ENCODE data around the gene DMAP1.

Gene DMAP1

GRCh38 chr1:44251989-44252671 lies 38.9 kb downstream of the DMAP1 start:
- peak overlapping the region; percentile 82 for H3K27ac ChIP-seq
- DNase-seq = peak; percentile 89
- no peak for TF ChIP-seq CTCF (IDR thresholded peaks at IDR 0.05; ENCODE audit: low read depth, low read length)
- peaks cover 7% of the 10 kb centered on the region; the same call in 1 of the 2 replicates for H3K36me3 ChIP-seq
- peak overlapping the region; percentile 4; the same call in 1 of the 2 replicates for H3K4me3 ChIP-seq (ENCODE audit: low read depth, low read length)
- H3K9me3 ChIP-seq (ENCODE audit: severe bottlenecking) = no peaks in the 10 kb centered on the region
- no peaks in the 10 kb centered on the region for H3K27me3 ChIP-seq (ENCODE audit: insufficient read depth, low read depth, severe bottlenecking)

GRCh38 chr1:44254392-44254910 lies 41.2 kb downstream of the DMAP1 start:
- DNase-seq = no peak
- Histone ChIP-seq H3K36me3 (peaks cover 3% of the 10 kb centered on the region; the same call in 1 of the 2 replicates), H3K4me3 (ENCODE audit: low read depth, low read length) (no peak overlapping the region), H3K27ac (peak overlapping the region; percentile 47), H3K9me3 (ENCODE audit: severe bottlenecking) (no peaks in the 10 kb centered on the region), H3K27me3 (ENCODE audit: insufficient read depth, low read depth, severe bottlenecking) (no peaks in the 10 kb centered on the region)
- no peak for TF ChIP-seq CTCF (IDR thresholded peaks at IDR 0.05; ENCODE audit: low read depth, low read length)

- Histone ChIP-seq H3K36me3 (peaks cover 7% of the 10 kb centered on the region), H3K27ac (peak overlapping the region; percentile 79), H3K4me3 (ENCODE audit: low read depth, low read length) (no peak overlapping the region), H3K27me3 (ENCODE audit: insufficient read depth, low read depth, severe bottlenecking) (no peaks in the 10 kb centered on the region), H3K9me3 (ENCODE audit: severe bottlenecking) (no peaks in the 10 kb centered on the region)
- TF ChIP-seq CTCF (IDR thresholded peaks at IDR 0.05; ENCODE audit: low read depth, low read length) = no peak
- DNase-seq = peak; percentile 45
These were observed 43.7 kb downstream of the DMAP1 start for GRCh38 chr1:44256762-44257554.

- no peaks in the 10 kb centered on the region for H3K9me3 ChIP-seq (ENCODE audit: severe bottlenecking)
- H3K36me3 ChIP-seq = peaks cover 12% of the 10 kb centered on the region
- peak overlapping the region; percentile 79; the same call in 1 of the 2 replicates for H3K27ac ChIP-seq
- H3K27me3 ChIP-seq (ENCODE audit: insufficient read depth, low read depth, severe bottlenecking) = no peaks in the 10 kb centered on the region
- DNase-seq = no peak
- H3K4me3 ChIP-seq (ENCODE audit: low read depth, low read length) = no peak overlapping the region
- no peak for TF ChIP-seq CTCF (IDR thresholded peaks at IDR 0.05; ENCODE audit: low read depth, low read length)
These were observed 45.8 kb downstream of the DMAP1 start for GRCh38 chr1:44259090-44259489.

- DNase-seq = no peak
- no peaks in the 10 kb centered on the region for H3K27me3 ChIP-seq (ENCODE audit: insufficient read depth, low read depth, severe bottlenecking)
- H3K36me3 ChIP-seq = peaks cover 12% of the 10 kb centered on the region
- no peaks in the 10 kb centered on the region for H3K9me3 ChIP-seq (ENCODE audit: severe bottlenecking)
- H3K4me3 ChIP-seq (ENCODE audit: low read depth, low read length) = no peak overlapping the region
- H3K27ac ChIP-seq = peak overlapping the region; percentile 85
- TF ChIP-seq CTCF (IDR thresholded peaks at IDR 0.05; ENCODE audit: low read depth, low read length) = no peak
These were observed 47.5 kb downstream of the DMAP1 start for GRCh38 chr1:44260792-44261170.

Data from WERI-Rb-1 (cell line).